ENCODE measurements around the gene CEP112. TPM values are rescaled to one million over a fixed set of nuclear protein-coding genes. Genes with fewer than 3 reads are reported as not detected.
"Not testable (repeated sequence)": the region's sequence is repeated elsewhere in the genome, so short reads cannot be mapped to it uniquely, and the experiment has no call there.

CEP112 gene
- total RNA-seq, 1 donor from 2014 or later, result 13.6 TPM

DNA sequence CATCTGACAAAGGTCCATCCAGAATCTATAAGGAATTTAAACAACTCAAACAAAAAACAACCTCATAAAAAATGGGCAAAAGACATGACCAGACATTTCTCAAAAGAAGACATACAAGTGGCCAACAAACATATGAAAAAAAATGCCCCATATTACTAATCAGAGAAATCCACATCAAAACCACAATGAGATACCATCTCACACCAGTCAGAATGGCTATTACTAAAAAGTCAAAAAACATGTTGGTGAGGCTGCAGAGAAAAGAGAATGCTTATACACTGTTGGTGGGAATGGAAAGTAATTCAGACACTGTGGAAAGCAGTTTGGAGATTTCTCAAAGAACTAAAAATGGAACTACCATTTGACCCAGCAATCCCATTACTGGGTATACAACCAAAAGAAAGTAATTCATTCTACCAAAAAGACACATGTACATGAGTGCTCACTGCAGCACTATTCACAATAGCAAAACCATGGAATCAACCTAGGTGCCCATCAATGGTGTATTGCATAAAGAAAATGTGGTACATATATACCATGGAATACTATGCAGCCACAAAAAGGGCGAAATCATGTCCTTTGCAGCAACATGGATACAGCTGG, 409.7 kb downstream of the CEP112 start:
- DNase-seq; ATAC-seq; intact Hi-C loops (cut with micrococcal nuclease): not testable (repeated sequence)

DNA sequence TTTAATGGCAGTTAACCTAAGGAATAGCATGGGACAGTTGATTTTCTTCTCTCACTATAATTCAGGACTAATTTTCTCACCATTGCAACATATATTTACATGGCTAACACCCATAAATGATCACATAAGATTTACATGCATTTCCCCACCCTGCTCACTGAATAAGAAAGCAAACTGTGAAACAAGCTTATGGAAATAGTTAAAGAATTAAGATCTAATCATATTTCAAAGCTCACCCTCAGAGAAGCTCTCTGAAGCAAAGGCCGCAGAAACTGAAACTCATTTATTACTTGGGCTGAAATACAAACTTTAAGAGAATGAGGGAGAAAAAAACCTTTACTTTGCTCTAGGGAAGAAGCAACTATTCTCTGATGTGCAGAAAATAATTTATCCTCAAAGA, 411.8 kb downstream of the CEP112 start:
- ATAC-seq (no peak), DNase-seq (no peak)
- intact Hi-C loops (cut with micrococcal nuclease), result no loop called here

DNA sequence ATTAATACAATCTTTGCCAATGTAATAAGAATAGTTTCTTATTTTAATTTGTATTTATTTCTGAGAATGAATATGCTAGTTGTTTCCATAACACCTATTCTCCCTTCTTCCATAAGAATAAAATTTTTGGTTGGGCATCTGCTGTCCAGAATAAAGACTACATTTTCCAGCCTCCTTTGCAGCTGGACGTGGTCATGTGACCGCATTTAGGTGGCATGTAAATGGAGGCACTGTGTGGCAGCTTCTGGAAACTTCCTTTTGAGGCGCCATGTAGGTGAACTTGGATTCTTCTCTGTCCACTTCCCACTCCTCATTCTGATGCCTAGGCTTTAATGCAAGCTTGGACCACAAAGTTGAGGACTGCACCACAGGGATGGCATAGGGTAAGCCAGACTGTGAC, 415.0 kb downstream of the CEP112 start:
- ATAC-seq (no peak), DNase-seq (no peak)
- intact Hi-C loops (cut with micrococcal nuclease), result no loop called here

DNA sequence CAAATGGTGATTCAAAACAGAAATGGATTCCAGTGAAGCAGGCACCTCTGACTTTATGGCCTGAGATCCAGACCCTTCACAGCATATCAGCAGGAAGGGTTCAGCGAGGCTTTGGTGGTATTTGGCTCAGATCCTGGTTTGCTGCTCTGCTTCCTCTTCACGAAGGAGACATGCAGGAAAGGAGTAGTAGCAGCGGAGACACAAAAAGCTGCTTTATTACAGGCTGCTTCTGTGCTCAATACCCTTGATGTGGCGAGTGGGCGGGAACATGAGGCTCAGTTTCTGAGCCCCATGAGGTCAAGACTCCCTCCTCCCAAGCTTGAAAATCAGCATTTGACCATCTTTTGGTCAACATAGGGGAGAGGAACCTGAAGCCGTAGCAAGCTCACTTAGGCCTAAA, 417.1 kb downstream of the CEP112 start:
- intact Hi-C loops (cut with micrococcal nuclease), result no loop called here
- DNase-seq (no peak), ATAC-seq (peak; percentile 46)

DNA sequence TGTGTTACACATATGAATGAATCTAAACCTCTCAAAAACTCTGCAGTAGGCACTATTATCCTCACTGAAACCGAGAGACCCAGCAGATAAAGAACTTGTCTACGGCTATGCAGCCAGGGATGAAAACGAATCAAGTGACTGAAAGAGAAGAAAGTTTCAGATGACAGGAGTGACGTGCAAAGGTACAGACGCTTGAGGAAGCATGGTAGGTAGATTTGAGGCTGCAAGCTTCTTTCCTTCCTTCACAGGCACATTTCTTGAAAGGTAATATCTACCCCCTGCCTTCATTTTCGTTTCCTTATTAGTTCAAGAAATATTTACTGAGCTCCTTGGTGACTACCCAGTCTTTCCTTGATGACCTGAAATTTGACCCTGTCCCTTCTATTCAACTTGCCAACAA, 418.9 kb downstream of the CEP112 start:
- DNase-seq (no peak), ATAC-seq (no peak)
- intact Hi-C loops (cut with micrococcal nuclease), result no loop called here

DNA sequence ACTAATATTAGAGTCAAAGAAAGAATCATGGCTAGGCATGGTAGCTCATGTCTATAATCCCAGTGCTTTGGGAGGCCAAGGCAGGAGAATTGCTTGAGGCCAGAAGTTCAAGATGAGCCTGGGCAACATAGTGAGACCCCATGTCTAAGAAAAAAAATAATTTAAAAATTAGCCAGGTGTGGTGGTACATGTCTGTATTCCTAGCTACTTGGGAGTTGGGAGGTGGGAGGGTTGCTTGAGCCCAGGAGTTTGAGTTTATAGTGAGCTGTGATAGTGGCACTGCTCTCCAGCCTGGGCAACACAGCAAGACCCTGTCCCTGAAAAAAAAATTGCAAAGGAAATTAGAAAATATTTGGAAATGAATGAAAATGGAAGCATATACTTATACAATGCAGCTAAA, 420.2 kb downstream of the CEP112 start:
- DNase-seq (no peak), ATAC-seq (no peak)
- intact Hi-C loops (cut with micrococcal nuclease), result no loop called here

DNA sequence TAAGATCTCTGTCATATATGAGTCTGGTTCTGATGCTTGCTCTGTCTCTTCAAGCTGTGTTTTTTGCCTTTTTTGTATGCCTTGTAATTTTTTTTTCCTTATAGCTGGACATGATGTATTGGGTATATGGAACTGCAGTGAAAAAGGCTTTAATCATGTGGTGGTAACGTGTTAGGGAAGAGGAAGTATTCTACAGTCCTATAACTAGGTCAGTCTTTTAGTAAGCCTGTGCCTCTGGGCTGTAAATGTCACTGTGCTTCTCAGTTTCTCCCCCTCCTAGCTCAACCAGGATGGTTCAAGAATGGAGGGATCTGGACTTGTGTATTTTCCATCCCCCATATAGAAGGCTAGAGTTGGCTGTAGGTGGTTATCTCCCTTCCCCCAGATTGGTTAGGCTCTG, 428.1 kb downstream of the CEP112 start:
- intact Hi-C loops (cut with micrococcal nuclease), result no loop called here

DNA sequence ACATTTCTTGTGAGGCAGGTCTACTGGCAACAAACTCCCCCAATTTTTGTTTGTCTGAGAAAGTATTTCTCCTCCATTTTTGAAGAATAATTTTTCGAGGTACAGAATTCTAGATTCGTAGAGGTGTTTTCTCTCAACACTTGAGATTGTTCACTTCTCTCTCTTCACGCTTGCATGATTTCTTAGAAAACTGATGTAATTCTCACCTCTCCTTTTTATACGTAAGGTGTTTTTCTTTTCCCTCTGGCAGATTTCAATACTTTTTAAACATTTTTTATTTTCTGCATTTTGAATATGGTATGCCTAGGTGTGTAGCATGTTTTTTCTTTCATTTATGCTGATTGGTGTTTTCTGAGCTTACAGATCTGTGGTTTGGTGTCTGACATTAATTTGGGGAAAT, 429.0 kb downstream of the CEP112 start:
- intact Hi-C loops (cut with micrococcal nuclease), result no loop called here
- no peak for ATAC-seq
- no peak for DNase-seq

More for the DNA sequence above, 428.1 kb downstream of the CEP112 start:
- no peak for ATAC-seq
- no peak for DNase-seq

DNA sequence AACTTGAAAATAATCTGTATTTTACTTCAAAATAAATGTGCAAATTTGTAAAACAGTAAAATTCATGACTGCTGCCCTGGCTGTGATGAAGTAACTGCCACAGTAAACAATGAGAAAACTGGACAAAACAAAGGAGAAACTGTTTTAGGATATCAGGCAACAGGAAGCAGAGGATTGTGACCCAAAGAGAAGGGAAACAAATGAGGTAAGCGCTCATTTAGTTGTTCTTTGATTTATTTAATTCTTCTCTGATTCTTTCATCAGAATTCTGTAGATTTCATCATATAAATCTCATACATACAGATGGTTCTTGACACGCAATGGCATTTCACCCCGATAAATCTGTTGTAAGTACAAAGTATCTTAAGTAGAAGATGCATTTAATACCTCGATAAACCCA, 432.4 kb downstream of the CEP112 start:
- intact Hi-C loops (cut with micrococcal nuclease), result no loop called here

DNA sequence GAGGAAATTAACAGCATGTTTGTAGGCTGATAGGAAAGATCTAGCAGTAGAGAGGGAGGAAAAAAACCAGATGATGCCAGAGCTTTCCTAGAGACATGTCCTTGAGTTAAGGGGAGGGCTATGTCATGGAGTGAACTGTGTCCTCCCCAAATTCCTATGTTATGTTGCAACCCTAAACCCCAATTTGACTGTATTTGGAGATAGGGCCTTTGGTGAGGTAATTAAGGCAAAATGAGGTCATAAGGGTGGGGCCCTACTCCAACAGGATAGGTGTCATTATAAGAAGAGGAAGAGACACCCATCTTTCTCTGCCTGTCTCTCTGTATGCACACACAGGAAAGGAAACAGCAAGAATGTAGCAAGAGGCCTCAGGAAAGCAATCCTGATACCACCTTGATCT, 435.2 kb downstream of the CEP112 start:
- intact Hi-C loops (cut with micrococcal nuclease), result no loop called here
- ATAC-seq (no peak), DNase-seq (no peak)

More for the DNA sequence above, 432.4 kb downstream of the CEP112 start:
- DNase-seq (no peak), ATAC-seq (no peak)

DNA sequence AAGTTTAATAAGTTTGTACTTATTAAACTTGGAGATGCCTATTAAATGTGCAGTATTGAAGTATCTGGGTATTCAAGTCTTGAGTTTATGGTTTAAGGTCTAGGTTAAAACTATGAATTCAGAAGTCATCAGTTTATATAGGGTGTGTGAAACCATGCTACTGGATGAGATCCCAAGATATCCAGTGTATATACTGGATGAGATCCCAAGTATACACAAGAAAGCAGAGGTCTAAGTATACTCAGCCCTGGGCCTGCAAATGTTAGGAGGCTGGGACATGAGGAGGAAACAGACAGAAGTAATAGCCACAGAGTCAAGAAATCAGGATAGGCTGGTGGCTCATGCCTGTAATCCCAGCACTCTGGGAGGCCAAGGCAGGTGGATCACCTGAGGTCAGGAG, 436.1 kb downstream of the CEP112 start:
- intact Hi-C loops (cut with micrococcal nuclease), result no loop called here
- ATAC-seq (no peak), DNase-seq (no peak)

DNA sequence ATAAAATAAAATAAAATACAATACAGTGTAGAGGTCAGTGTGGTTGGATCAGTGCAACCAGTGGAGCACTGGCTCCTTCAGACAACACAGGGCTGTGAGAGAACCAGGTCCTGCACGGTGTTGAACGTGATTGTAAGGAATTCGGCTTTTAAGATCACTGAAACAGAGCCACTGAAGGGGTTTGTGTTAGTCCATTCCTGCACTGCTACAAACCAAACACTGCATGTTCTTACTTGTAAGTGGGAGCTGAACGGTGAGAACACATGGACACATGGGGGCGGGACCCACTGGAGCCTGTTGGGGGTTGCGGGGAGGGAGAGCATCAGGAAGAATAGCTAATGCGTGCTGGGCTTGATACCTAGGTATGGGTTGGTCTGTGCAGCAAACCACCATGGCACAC, 437.3 kb downstream of the CEP112 start:
- DNase-seq, result no peak
- no peak for ATAC-seq
- intact Hi-C loops (cut with micrococcal nuclease), result no loop called here

DNA sequence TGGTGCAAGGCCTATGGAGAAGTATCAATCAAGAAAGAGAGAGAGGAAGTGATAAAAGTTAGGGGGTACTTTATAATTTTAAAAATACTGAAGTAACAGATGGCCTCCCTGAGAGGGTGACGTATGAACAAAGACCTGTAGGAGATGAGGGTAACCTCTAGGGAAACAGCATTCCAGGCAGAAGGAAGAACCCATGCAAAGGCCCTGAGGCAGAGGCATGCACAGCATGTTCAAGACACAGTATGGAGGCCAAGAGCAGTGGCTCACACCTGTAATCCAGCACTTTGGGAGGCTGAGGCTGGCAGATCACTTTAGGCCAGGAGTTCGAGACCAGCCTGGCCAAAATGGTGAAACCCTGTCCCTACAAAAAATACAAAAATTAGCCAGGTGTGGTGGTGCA, 437.9 kb downstream of the CEP112 start:
- intact Hi-C loops (cut with micrococcal nuclease), result no loop called here
- DNase-seq (no peak), ATAC-seq (no peak)

DNA sequence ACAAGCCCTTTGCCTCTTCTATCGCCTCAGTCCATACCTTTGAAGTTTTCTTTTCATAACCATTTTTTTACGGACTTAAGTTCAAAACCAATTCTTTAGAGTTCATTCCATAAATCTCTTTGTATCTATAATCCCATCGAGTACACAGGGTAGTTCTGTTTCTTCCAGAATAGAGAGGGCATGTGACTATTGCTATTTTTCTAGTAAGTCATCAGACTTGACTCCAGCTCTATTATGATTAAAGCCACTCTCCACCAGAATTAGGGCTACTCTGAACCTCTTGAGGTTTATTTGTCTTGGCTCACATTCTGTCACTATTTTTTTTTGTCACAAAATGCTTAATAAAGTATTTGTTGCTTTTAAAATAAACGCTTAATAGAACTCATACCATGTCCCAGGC, 438.6 kb downstream of the CEP112 start:
- DNase-seq, result no peak
- ATAC-seq, result no peak
- intact Hi-C loops (cut with micrococcal nuclease), result no loop called here

DNA sequence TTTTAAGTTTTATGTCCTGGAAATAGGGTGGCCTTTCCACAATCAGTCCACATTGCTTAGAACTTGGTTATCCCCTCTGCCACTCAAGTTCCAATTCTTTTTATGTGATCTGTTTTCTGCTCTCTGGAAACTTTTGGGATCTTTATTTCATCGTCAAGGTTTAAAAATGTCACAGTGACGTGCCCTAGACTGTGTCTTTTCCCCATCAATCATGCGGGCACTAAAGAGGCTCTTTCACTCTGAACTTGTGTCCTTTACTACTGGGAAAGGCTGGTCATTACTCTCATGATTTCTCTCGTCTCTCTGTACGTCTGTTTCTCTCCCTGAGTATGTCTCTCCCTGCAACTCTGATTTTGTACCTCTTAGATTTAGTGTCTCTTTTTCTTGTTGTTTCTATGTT, 440.7 kb downstream of the CEP112 start:
- peak; percentile 53 for ATAC-seq
- no peak for DNase-seq
- intact Hi-C loops (cut with micrococcal nuclease), result no loop called here

DNA sequence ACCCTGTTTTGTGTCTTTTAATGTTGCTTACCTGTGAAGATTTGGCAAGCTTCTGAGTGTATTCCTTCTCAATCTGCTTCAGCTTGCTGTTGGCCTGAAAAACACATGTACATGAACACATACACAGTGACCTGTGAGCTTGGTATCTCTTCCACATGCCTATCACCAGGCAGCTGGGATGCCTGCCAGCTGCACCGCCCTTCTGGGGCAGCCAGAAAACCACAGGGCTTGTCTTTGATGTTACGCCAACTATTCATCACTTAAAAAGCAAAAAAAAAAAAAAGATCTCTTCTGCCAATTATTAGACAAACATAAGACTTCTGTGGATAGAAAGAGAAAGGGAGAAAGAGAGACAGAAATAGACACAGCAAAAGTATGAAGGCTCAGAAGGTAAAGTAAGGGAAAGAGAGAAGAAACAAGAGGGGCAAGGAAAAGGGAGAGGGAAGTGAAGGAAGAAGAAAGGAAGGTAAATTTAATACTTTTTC, 441.3 kb downstream of the CEP112 start:
- ATAC-seq (peak; percentile 98), DNase-seq (peak; percentile 90)
- intact Hi-C loops (cut with micrococcal nuclease), result no loop called here

DNA sequence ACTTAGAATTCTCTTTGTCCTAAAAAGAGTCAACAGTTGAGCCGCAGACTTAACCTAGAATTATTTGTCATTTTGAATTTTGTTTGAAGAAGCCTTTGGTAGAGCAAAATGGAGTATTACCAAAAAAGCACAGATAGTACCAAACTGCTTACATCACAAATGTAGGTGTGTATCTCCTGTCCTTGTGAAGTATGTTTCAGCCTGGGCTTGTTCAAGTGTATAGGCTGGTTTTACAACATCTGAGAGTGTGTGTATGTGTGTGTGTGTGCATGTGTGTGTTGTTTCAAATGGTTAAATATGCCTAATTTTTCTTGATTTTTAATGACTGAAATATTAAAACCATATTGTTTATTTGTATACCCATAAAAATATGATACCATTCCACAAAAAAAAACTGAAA, 441.8 kb downstream of the CEP112 start:
- ATAC-seq (peak; percentile 33), DNase-seq (no peak)
- intact Hi-C loops (cut with micrococcal nuclease), result no loop called here

DNA sequence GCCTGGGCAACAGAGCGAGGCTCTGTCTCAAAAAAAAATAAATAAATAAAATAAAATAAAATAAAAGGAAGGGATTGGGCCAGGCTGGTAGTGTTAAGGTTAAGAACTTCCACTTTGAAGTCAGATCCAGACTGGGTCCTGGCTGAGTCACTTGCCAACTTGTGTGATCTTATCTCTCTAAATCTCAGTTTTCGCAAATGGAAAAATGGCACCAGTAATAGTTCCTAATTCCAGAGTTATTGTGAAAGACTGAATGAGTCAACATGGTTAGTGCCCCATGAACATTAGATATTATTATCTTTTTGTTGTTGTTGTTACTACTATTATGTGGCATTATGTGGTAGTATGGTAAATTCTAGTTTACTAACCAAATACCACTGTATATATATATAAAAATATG, 442.5 kb downstream of the CEP112 start:
- DNase-seq (no peak), ATAC-seq (no peak)
- intact Hi-C loops (cut with micrococcal nuclease), result no loop called here

DNA sequence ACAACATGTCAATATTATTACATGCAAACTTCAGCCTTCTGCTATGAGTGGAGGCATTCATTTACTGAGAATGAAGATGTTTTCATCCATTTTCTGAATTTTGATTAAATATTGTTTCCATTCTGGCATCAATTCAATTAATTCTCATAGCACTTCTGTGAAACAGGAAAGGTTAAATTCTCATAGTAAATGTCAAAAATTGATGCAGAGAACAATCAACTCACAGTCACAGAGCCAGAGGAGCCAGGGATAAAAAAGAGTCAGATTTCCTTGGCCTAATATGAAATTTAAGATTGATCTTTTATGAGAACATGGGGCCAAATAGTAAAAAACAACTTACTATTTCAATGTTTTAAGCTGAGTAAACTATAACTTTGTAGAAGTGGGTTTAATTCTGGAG, 446.7 kb downstream of the CEP112 start:
- ATAC-seq (no peak), DNase-seq (no peak)
- intact Hi-C loops (cut with micrococcal nuclease), result no loop called here

DNA sequence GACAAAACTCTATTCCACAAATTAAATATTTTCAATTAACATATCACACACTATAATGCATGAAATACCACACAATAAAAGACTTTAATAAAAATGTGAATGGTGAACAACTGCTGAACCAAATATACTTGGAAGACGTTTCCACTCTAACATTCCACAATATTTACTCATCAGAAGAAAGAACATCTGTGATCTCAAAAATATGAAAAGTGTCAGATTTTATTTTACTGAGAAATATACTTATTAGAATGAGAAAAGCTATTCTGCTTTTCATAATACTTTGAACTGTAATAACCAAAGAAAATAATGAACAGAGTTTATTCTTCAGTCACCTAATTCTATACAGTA, 448.7 kb downstream of the CEP112 start:
- DNase-seq, result no peak
- intact Hi-C loops (cut with micrococcal nuclease), result no loop called here
- peak; percentile 39 for ATAC-seq

DNA sequence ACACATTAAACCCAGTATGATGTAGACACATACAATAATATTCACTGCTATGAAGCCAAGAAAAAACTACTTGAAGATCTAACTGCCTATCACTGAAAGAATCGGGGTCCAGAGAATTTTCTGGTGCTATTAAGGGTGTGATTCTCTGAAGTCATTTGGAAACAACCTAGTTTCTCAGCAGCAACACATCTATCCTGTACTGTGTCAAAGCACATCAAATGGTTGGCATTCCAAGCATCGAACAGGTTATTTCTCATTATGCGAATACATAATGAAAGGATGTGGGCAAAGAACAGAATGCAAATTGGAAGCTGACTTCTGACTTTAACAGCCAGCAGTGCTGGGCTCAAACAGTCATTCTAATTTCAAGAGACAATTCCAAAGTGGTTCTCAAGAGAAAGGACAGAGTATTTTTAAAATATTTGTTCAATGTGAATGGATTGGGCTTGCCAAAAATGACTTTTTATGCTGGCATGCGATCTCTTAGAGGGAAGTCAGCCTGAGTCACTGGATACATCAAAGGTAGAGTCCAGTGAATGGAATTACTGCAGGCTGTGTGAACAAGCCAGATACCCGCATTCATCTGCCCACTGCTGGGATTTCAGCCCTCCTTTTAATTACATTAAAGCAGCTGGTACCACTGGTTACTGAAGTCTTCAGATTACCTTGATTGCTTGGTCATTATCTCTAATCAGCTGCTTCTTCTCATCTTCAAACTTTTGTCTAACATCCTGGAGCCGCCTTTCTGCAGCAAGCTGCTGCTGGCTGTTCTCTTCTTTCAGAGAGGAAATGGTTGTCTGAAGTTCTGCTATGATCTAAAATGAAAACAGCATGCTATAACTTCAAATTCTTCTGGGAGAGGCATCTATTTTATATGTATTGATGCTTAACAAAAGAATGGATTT, 449.3 kb downstream of the CEP112 start:
- intact Hi-C loops (cut with micrococcal nuclease), result no loop called here
- peak; percentile 60 for ATAC-seq
- no peak for DNase-seq
